Osteocyte (in vitro differentiated cells): ENCODE results near the gene CNTN1. TPM values are rescaled to one million over a fixed set of nuclear protein-coding genes. Genes with fewer than 3 reads are reported as not detected.

Experiments used
- DNase-seq: peaks from one replicate; pipeline ENCODE4 v3.0.0; 2021; ENCODE audit warnings: mixed read lengths; ENCODE audit not compliant: unreplicated experiment; ENCODE audit errors: extremely low spot score
- H3K27ac Mint-ChIP-seq: one replicate; pipeline ENCODE4 v1.8.0; 2021; ENCODE audit warnings: mild to moderate bottlenecking, mixed read lengths; ENCODE audit not compliant: unreplicated experiment
- H3K27me3 Mint-ChIP-seq: one replicate; pipeline ENCODE4 v1.8.0; 2021; ENCODE audit warnings: mixed read lengths; ENCODE audit not compliant: unreplicated experiment
- H3K36me3 Mint-ChIP-seq: one replicate; pipeline ENCODE4 v1.8.0; 2021; ENCODE audit warnings: mixed read lengths; ENCODE audit not compliant: unreplicated experiment
- H3K4me1 Mint-ChIP-seq: one replicate; pipeline ENCODE4 v1.8.0; 2021; ENCODE audit warnings: mixed read lengths; ENCODE audit not compliant: unreplicated experiment
- H3K4me3 Mint-ChIP-seq: one replicate; pipeline ENCODE4 v1.8.0; 2021; ENCODE audit warnings: mild to moderate bottlenecking, moderate library complexity, mixed read lengths; ENCODE audit not compliant: unreplicated experiment
- H3K9me3 Mint-ChIP-seq: one replicate; pipeline ENCODE4 v1.8.0; 2021; ENCODE audit warnings: mixed read lengths; ENCODE audit not compliant: unreplicated experiment
- total RNA-seq: library from RNA; stranded (reverse); gene quantifications from 2 replicates; pipeline ENCODE4 v1.2.1, GENCODE V29; 2021
- TF ChIP-seq, protein P1 (sequence below): fragments of 200-600 bp; sonication (generic); IDR thresholded peaks from 2 replicates; pipeline ENCODE4 v1.5.0; 2021; ENCODE audit warnings: antibody characterized with exemption, mild to moderate bottlenecking, moderate library complexity

Gene CNTN1
- total RNA-seq, 1 donor from 2014 or later: 1.8 TPM

DNA sequence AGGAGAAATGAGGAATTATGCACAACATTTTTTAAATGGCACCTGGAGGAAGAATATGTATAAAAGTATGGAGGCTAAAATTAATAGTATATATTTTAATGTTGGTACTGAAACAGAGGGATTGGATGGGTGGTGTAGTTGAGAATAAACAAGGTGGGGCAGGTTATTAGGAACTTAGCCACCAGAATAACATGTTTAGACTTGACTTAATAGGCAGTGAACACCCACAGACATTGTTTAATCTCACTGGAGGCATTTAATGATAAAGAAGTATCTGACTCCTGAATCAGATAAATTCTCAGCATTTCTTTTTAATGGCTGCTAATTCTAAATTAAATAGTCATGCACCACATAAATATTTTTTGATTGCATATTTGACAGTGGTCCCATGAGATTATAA lies 139.7 kb downstream of the CNTN1 start:
- Mint-ChIP-seq H3K4me3 (no peak overlapping the region), H3K27me3 (peaks cover 9% of the 10 kb centered on the region), H3K4me1 (no peaks in the 10 kb centered on the region), H3K9me3 (no peaks in the 10 kb centered on the region), H3K27ac (no peak overlapping the region), H3K36me3 (no peaks in the 10 kb centered on the region)
- no peak for DNase-seq
- TF ChIP-seq, protein P1, sequence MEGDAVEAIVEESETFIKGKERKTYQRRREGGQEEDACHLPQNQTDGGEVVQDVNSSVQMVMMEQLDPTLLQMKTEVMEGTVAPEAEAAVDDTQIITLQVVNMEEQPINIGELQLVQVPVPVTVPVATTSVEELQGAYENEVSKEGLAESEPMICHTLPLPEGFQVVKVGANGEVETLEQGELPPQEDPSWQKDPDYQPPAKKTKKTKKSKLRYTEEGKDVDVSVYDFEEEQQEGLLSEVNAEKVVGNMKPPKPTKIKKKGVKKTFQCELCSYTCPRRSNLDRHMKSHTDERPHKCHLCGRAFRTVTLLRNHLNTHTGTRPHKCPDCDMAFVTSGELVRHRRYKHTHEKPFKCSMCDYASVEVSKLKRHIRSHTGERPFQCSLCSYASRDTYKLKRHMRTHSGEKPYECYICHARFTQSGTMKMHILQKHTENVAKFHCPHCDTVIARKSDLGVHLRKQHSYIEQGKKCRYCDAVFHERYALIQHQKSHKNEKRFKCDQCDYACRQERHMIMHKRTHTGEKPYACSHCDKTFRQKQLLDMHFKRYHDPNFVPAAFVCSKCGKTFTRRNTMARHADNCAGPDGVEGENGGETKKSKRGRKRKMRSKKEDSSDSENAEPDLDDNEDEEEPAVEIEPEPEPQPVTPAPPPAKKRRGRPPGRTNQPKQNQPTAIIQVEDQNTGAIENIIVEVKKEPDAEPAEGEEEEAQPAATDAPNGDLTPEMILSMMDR: no peak

DNA sequence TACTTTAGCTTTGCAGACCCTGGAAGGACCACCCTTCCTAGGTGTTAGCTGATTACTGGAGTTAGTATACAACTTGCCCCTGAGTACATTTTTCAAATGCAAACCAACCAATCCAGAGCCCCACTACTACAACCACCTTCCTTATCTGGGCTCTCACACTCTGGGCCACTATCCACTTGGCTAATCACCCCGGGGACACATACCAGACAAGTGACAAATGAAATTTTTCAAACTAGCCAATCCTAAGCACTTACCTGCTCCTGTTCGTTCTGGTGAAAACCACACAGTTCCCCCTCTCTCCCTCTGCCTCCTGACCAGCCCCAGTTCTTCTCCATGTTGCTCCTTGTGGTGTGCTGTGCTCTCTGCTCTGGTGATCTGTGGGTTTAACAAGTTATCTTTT lies 140.4 kb downstream of the CNTN1 start:
- Mint-ChIP-seq H3K4me1 (no peaks in the 10 kb centered on the region), H3K9me3 (no peaks in the 10 kb centered on the region), H3K27ac (no peak overlapping the region), H3K27me3 (peaks cover 9% of the 10 kb centered on the region), H3K36me3 (no peaks in the 10 kb centered on the region), H3K4me3 (no peak overlapping the region)
- DNase-seq: no peak
- TF ChIP-seq, protein P1: no peak

DNA sequence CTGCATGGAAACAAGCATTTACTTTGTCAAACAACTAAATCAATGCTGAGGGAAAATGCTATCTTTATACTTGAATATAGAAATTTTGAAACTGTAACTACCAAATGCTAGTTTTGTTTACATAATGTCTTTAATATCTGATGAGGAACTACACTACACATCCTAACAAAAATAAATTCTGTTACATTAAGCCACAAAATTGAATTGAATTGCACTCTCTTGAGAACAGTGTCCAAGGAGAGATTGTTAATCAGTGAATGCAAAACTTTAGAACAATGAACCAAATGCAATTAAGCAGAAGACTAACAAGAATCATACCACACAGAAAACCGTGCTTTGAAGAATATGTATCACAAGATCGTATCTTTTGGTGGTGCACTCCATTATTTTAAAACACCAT lies 141.6 kb downstream of the CNTN1 start:
- DNase-seq: no peak
- Mint-ChIP-seq H3K27me3 (no peaks in the 10 kb centered on the region), H3K4me1 (no peaks in the 10 kb centered on the region), H3K36me3 (no peaks in the 10 kb centered on the region), H3K9me3 (peaks cover 6% of the 10 kb centered on the region), H3K27ac (no peak overlapping the region), H3K4me3 (no peak overlapping the region)
- TF ChIP-seq, protein P1: no peak

DNA sequence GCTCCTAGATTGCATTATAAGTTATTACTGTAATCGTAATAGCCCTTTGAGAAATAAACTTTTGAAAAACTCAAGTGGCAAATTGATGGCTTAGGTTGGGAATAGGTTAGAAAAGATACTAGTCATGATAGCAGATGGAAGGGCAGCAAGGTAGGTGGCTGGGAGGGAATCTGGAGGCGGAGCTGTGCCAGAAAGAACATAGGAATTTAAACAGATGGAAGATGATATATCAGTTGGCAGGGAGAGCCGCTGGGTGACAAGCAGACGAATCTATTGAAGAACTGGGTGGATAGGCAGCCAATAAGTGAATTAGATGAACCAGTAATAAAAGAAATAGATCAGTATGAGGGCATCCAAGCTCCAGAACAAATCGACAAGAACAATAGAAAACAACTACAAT lies 142.1 kb downstream of the CNTN1 start:
- no peaks in the 10 kb centered on the region for H3K4me1 Mint-ChIP-seq
- no peak for DNase-seq
- no peak overlapping the region for H3K27ac Mint-ChIP-seq
- TF ChIP-seq, protein P1: no peak
- no peaks in the 10 kb centered on the region for H3K27me3 Mint-ChIP-seq
- H3K4me3 Mint-ChIP-seq: no peak overlapping the region
- peaks cover 6% of the 10 kb centered on the region for H3K9me3 Mint-ChIP-seq
- H3K36me3 Mint-ChIP-seq: no peaks in the 10 kb centered on the region

DNA sequence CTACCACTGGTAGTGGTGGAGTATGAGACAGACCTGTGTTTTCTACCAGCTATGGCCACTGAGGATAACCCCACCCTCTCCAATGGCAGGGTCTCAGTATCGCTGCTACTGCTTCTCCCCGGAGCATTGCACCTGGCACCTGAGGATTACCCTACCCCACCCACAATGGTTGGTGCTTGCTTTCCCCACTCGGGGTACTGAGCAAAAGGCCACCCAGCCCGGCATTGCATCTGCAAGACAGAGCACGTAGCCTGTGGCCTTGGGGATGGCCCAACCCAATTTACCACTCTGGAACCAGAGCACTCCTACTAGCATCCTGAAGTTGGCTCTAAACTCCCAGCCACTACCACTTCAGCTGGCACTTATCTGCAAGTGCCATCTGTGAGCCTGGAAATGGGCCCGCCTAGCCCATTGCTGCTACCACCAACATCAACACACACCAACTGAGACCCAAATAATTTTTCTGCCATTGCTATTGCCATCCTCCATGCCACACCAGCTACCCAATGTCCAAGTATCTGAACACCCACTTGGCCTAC lies 145.7 kb downstream of the CNTN1 start:
- Mint-ChIP-seq H3K27me3 (no peaks in the 10 kb centered on the region), H3K9me3 (peaks cover 6% of the 10 kb centered on the region), H3K4me1 (no peaks in the 10 kb centered on the region), H3K36me3 (no peaks in the 10 kb centered on the region), H3K27ac (no peak overlapping the region), H3K4me3 (no peak overlapping the region)
- TF ChIP-seq, protein P1: no peak
- DNase-seq: no peak
